Hematopoietic multipotent progenitor cell treated with erythropoietin and hydrocortisone succinate and interleukin-3 and kit ligand, for 8 days (in vitro differentiated cells): ENCODE measurements around the gene FSD1.
A peak's percentile ranks its signal among the peaks of the same experiment; 100 is the strongest.
"Not testable (repeated sequence)": the region's sequence is repeated elsewhere in the genome, so short reads cannot be mapped to it uniquely, and the experiment has no call there.

Source experiments
- DNase-seq: peaks from one replicate; pipeline ENCODE4 v3.0.0-alpha.2; 2015

Gene FSD1

DNA sequence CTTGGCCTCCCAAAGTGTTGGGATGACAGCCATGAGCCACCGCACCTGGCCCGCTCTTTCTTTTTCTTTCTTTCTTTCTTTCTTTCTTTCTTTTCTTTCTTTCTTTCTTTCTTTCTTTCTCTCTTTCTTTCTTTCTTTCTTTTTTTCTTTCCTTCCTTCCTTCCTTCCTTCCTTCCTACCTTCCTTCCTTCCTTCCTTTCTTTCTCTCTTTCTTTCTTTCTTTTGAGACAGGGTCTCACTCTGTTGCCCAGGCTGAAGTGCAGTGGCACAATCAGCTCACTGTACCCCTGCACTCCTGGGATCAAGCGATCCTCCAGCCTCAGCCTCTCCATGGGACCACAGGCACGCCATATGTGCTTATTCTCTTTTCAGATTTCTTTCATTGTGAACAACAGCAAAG, 18.3 kb upstream of the FSD1 start:
- DNase-seq = not testable (repeated sequence)

DNA sequence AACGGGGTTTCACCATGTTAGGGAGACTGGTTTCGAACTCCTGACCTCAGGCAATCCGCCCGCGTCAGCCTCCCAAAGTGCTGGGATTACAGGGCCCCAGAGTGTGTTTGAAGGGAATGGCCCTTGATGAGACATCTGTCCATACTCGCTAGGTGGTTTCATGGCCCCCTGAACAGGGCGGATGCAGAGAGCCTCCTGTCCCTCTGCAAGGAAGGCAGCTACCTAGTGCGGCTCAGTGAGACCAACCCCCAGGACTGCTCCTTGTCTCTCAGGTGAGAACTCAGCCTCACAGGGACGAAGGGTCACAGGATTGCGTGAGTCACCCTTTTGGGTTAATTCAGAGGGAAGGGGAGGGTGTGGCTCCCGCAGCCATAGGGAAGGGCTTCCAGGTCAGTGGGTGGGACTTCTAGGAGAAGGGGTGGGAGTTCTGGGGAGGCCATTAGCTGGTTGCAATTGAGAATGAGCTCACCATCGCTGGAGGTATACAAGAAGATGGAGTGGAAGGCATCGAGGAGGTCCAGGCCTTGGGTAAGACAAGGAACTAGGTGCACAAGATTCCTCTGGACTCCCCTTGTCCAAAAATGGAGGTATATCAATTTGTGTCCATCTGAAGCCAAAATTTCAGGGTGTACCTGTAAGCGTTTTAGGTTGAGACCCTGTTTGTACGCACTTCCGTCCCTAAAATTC, 16.2 kb upstream of the FSD1 start:
- DNase-seq = no peak

DNA sequence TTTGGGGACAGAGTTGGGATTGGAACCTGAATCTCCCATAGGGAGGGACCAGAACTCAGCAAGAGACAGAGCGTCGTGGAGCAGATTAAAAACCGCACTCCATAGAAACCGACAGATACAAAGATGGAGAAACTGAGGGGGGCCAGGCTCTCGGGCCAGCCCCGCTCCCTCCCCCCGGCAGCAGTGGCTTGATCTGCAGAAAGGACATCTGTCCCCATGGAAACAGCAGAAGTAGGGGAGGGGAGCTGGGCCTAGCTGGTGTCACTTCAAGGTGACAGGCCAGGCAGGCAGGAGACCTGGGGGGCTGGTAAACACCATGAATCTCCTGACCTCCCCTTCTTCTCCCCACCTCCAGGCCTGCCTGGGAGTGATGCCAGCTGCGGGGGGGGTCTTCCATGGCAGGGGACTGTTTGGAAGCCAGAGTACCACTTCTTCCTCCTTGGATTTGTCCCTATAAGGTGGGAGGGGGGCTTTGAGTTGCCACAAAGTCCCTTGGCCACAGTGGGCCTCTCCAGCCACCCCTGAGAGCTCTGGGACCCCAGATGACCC, 13.1 kb upstream of the FSD1 start:
- DNase-seq = no peak

DNA sequence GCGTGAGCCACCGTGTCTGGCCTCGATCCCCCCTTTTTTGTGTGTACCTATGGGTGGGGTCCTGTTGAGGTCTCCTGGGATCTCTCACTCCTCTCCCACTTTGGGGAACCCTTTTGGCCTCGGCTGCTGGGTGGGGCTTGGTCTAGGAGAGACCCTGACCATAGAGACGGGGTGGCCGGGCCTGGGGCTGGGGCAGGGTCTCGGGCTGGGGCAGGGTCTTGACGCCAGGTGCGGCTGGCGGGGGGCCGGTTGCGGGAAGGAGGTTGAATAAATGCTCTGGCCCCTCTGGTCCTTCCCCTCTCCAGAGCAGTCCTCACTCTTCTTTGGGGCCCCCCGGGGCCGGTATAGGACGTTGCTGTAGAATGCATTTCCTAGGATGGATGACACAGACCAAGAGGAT, 11.9 kb upstream of the FSD1 start:
- no peak for DNase-seq

DNA sequence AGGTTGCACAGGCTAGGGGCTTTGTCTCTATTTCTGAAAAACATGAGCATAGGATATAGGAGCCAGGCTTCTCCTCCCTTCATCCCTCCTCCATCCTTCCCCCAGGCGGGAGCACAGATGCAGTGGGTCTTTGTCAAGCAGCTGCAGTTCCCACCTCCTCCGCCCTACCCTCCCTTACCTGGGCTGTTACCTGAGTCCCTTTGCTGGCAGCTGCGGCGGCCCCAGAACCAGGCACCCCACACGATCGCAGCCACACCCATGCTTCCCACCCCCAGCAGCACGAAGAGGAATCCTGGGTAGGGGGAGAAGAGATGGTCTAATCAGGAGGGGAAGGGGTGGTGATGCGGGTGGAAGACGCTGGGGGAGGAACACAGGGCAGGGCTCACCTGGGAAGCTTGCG, 10.0 kb upstream of the FSD1 start:
- DNase-seq = no peak

DNA sequence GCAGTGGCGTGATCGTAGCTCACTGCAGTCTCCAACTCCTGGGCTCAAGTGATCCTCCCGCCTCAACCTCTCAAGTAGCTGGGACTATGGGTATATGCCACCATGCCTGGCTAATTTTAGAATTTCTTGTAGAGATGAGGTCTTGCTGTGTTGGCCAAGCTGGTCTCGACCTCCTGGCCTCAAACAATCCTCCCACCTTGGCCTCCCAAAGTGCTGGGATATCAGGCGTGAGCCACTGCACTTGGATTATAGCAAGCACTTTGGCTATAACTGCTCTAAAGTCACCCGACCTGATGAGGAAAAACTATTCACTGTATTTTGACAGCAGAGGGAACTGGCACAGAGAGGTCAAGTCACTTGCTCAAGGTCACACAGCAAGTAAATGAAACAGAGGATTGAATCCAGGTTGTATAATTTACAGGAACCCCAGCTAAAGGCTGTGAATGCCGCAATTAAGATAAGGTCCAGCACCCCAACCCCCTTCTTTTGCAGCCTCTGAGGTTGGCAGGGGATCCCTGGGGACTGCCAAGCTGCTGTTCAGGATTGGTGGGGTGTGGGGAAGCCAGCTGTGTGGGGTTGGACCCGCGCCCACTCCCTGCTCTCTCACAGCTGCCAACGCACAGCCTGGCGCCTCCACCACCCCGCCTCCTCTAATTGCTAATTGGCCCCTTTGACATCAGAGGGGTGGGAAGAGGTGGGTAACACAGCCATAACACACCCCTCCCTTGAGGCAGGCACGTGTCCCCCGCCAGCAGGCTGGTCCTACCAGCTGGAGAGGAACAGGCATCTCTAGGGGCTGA, 8.2 kb upstream of the FSD1 start:
- peak; percentile 39 for DNase-seq

DNA sequence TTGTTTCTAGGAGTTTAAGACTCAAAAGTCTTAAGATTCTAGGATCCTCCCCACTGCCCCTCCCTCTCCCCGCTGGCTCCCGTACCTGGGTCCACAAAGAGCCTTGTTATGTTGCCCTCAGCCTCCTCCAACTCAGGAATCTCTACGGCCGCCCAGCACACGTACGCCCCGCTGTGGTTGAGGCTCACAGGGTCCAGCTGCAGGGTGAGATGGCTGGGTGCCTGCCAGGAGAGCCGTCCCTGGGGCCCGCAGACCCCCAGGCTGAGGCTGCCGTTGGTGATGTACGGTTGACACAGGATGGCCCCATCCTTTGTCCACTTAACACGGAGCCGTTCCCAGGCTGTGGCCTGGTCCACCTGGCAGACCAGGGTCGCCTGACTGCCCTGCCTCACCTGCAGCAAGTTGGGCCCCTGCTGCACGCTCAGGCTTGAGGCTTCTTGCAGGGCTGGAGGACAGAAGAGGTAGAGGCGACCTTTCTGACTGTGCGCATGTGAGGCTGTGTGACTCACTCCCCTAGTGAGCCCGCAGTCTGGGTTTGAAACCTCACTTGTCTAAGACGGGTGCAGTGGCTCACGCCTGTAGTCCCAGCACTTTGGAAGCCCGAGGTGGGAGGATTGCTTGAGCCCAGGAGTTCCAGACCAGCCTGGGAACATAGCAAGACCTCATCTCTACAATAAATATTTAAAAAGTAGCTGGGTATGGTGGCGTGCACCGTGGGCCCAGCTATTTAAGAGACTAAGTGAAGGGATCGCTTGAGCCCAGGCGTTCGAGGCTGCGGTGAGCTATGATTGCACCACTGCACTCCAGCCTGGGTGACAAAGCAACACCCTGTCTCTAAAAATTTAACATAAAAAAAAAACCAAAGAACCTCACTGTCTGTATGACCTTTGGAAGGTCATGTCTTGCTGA, 6.2 kb upstream of the FSD1 start:
- no peak for DNase-seq

DNA sequence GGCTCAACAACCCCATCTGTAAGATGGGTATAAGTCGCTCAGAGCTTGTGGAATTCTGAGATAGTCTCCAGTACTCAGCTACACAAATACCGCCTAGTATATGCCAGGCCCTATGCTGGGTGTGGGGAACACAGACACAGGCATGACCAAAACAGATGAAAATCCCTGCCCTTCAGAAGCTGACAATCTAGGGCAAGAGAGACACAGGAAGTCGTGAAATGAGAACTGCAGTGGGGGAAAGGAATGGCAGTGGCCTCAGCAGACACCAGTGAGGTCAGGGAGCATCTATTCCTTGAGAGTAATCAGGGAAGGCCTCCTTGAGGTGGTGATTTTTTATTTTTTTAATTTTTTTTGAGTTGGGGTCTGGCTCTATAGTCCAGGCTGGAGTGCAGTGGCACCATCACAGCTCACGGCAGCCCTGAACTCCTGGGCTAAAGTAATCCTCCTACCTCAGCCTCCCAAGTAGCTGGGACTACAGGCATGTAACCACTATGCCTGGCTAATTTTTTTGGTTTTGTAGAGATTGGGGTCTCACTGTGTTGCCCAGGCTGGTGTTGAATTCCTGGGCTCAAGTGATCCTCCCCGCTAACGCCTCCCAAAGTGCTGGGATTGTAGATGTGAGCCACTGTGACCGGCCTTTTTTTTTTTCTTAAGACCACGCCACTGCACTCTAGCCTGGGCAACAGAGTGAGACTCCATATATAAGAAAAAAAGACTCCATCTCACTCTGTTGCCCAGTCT, 5.4 kb upstream of the FSD1 start:
- no peak for DNase-seq

DNA sequence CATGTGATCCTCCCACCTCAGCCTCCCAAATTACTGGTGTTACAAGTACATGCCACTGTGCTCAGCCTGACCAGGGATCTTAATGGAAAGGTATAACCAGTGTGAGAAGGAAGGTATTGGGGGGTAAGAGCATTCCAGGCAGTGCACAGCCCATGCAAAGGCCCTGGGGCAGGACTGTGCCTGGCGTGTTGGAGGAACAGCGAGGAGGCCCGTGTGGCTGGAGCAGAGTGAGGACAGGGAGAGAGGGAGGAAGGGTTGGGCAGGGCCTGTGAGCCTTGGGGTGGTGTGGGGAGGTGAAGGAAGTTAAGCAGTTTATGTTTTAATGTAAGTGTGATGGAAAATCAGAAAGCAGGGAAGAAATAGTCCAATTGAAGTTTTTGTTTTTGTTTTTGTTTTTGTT, 3.8 kb upstream of the FSD1 start:
- DNase-seq = no peak

DNA sequence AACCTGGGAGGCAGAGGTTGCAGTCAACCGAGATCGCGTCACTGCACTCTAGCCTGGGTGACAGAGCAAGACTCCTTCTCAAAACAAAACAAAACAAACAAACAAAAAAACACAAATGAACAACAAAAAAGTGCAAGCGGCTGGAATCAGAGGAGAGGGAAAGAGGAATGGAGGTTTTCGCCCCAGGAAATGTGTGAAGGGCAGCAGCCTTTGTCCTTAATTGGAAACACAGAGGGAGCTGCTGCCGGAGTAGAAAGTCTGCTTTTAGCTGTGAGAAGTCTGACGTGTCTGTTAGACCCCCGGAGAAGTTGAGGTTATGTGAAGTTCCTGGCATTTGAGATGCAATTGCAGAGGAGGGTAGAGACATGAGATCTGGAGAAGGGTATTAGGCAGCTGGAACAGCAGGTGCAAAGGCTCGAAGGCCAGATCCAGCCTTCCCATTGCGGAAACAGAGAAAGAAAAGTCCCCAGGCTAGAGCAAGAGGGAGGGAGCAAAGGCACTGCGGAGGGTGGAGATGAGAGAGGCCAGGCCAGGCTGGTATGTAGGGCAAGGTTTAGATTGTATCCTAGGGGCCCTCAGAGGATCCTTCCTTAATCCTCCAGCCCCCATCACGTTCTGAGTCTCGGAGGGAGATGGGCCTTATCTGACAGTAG, 2.7 kb upstream of the FSD1 start:
- DNase-seq = no peak

DNA sequence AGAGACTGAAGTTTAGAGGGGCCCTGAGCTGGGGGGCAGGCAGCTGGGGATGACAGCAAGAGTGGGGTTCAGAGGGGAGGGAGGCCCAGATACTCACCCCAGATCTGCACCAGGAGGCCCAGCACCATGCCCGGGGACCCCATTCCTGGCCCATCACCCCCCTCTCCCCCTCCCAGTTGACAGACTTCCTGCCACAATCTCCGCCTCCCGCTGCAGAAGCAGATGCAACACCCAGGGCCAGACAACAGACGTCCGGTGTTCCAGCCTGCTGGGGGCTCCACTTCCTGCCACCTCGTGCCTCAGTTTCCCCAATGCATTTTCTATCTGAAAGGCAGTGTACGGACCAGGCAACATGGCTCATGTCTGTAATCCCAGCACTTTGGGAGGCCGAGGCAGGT, 2.2 kb upstream of the FSD1 start, which contains the start of gene TMIGD2:
Gene TMIGD2, minus strand, starts transcription at position 147 of the 398 bp plus-strand sequence. Its CDS starts 4 bp downstream, at position 143.
- DNase-seq = no peak

DNA sequence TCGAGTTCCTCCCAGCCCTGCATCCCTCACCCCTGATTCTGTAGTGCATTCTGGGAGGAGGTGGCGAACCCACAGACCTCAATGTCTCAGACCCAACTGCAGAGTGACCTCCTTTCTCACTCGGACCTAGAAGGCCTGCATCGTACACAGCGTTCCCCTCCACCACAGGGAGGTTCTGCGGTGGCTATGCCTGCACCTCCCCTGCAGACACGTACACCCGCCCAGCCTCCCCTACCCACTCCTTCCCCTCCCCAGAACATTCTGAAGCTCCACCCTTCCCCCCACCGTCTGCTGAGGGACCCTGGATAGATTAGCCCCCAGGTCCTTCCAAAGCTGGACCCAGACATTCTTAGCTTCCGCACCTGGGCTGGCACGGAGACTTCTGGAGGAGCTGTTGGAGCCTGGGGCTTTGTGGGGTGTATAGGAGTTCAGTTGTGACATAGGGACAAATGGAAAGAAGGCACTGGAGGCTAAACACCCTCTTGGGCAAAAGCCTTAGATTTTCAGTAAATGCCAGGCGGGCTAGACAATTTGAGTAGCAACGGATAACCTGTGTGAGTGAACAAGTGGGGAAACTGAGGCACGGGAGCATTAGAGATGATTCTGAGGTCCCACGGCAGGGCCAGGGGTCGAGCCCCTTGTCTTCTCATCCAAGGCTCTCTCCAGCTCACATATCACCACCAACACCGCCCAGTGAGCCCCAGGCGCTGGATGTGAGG, 420 bp upstream of the FSD1 start:
- DNase-seq = no peak

DNA sequence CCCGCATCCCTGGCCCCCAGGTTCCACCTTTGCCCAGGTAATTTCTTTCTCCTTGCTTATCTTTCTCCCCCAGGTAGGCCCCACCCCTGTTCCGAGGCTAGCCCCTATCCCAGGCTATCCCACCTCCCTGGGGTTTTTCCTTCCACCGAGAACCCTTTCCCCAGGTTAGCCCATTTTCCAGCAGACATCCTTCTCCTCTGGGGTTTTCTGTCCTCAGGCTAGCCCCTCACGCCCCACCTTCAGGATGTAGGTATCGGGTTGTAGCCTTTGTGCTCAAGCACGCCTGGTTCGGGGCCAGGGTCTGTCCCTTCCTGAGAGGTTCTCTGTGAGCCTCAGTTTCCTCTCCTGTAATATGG, 837 bp downstream of the FSD1 start:
- DNase-seq = no peak

DNA sequence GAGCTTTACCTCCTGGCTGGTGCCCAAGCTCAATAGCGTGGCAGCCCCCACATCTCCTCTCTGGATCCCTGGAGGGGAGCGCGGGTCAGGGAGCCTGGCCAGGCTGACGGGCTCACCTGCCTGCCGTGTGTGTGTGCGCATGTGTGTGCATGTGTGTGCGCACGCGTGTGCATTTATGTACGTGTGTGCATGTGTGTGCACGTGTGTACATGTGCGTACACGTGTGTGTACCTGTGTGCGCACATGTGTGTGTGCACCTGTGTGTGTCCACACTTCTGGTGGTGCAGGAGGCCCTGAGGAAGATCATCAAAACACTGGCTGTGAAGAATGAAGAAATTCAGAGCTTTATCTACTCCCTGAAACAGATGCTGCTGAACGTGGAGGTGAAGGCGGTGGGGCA, 1.3 kb downstream of the FSD1 start:
- DNase-seq = no peak

DNA sequence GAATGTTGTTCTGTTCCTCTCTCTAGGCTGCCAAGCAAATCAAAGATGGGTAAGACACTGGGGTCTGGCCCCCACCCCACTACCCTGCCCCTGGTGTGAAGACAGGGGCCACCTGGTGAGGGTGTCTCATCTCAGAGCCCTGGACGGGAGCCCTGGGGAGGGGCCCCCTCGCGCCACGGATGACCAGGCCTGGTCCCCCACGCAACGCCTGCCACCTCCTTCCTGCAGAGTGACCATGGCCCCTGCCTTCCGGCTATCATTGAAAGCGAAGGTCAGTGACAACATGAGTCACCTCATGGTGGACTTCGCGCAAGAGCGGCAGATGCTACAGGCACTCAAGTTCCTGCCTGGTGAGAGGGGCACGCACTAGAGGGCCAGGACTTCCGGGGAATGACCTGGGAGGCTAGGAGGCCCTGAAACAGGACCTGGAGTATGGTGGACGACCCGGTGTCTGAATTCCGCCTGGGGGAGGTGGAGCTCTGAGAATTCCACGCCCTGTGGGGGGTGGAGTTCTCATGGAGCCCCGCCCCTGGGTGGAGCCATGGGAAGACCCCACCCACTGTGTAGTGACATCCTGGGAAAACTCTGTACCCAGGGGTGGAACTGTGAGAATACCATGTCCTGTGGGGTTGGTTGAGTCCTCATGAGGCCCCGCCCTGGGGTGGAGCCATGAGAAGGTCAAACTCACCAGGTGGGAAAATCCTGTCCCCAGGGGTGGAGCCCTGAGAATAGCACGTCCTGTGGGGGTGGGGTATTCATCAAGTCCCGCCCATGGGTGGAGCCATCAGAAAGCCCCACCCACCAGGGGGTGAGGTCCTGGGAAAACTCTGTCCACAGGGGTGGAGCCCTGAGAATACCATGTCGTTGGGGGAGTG, 6.1 kb downstream of the FSD1 start:
- DNase-seq = peak; percentile 24

DNA sequence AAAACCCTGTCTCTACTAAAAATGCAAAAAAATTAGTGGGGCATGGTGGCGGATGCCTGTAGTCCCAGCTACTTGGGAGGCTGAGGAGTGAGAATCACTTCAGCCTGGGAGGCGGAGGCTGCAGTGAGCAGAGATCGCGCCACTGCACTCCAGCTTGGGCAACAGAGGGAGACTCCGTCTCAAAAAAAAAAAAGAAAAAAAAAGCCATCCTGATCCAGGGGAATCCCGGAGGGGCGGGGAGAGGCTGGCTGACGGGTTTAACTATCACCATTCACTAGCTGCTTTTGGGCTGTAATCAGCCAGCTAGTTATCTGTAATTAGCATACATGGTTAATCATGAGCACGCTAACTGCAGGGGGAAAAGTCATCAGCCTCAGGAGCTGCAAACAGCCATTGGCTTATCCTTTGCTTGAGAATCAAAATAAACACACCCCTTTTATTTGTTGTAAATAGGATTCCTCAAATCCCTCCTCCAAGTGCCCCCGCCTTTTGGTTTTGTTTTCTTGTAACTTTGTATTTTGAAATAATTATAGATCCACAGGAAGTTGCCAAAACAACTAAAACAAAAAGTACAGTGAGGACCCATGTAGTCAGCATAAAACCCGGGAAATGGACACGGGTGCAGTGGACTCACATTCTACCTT, 9.6 kb downstream of the FSD1 start:
- DNase-seq = peak; percentile 49

DNA sequence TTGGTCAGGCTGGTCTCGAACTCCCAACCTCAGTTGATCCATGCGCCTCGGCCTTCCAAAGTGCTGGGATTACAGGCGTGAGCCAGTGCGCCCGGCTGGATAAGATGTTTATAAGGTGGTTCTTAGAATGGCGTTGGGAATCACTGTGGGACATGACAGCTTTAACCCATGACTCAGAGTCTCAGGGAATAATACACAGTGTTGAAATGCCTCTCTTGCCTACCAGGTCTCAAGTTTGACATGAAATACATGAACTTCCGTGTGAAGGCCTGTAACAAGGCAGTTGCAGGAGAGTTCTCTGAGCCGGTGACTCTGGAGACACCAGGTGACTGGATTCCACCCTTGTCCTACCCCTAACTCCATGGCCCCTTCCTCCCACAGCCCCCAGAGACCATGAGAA, 12.6 kb downstream of the FSD1 start:
- DNase-seq = no peak

DNA sequence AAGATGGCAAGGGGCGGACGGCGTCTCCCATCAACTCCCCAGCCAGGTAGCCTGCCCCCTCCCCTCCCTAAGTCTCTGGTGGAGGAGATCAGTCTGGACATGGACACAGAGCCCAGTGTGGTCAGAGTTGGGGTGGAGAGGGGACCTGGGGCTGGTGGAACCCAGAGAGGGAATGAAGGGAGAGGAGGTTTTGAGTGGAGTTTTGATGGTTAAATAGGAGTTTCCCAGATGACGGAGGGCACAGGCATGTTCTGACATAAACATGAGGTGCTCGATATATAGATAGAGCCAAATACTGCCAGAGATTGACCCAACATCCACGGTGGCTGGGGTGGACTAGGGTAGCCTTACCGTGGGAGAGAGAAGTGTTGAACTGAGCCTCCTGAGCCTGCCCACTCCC, 14.1 kb downstream of the FSD1 start:
- DNase-seq = no peak

DNA sequence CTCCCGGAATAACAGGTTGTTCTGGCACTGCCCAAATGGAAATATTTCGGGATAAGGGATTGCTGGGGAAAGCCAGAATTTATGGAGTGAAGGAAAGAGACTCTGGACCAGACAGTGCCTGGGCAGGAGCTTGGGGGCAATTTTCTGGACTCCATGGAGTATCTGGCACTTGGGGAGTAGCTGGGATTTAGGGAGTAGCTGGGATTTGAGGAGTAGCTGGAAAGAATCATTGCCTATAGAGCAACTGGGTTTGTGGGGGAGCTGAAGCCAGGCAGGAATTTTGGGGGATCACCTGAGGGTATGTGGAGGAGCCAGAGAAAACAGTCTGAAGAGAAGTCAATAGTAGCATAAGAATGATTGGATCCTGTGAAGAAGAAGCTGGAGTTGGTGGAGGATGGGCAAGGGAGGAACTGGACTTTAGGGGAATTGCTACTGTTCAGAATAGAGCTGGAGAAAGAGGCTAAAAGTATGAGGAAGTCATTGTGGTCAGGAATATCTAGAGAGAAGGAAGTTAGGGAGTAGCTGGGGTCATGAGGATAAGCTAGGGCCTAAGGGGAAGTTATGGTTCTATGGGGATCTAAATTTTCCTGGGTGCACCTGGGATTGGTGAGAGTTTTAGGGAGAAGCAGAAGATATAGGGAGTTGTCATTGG, 14.8 kb downstream of the FSD1 start:
- DNase-seq = no peak
